ENCODE data around the gene ZDHHC8. TPM values are rescaled to one million over a fixed set of nuclear protein-coding genes. Genes with fewer than 3 reads are reported as not detected.

ZDHHC8 gene
- total RNA-seq, 1 experiment from 2014 or later: 78.4 TPM

- intact Hi-C loops (cut with micrococcal nuclease; ENCODE audit: unreplicated experiment): no loop called here
- Mint-ChIP-seq H3K4me3 (ENCODE audit: low read depth, unreplicated experiment) (no peak overlapping the region), H3K9me3 (ENCODE audit: low read depth, unreplicated experiment) (no peaks in the 10 kb centered on the region), H3K36me3 (ENCODE audit: insufficient read depth, unreplicated experiment) (peaks cover 3% of the 10 kb centered on the region), H3K27ac (ENCODE audit: unreplicated experiment) (no peak overlapping the region), H3K4me1 (ENCODE audit: low read depth, unreplicated experiment) (no peaks in the 10 kb centered on the region), H3K27me3 (ENCODE audit: unreplicated experiment) (peaks cover 85% of the 10 kb centered on the region)
- no TSS peak for BruUV-seq (replicated peaks)
- DNase-seq: no peak
- CTCF ChIA-PET: interaction anchor here (2.4 kb wide), 1 partner anchor 10 kb away, joined by 8 read pairs; no protein-coding TSS in a partner anchor
- TF ChIP-seq, protein P1, sequence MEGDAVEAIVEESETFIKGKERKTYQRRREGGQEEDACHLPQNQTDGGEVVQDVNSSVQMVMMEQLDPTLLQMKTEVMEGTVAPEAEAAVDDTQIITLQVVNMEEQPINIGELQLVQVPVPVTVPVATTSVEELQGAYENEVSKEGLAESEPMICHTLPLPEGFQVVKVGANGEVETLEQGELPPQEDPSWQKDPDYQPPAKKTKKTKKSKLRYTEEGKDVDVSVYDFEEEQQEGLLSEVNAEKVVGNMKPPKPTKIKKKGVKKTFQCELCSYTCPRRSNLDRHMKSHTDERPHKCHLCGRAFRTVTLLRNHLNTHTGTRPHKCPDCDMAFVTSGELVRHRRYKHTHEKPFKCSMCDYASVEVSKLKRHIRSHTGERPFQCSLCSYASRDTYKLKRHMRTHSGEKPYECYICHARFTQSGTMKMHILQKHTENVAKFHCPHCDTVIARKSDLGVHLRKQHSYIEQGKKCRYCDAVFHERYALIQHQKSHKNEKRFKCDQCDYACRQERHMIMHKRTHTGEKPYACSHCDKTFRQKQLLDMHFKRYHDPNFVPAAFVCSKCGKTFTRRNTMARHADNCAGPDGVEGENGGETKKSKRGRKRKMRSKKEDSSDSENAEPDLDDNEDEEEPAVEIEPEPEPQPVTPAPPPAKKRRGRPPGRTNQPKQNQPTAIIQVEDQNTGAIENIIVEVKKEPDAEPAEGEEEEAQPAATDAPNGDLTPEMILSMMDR (IDR thresholded peaks at IDR 0.05; ENCODE audit: unreplicated experiment): no peak
These were observed 49.7 kb downstream of the ZDHHC8 start for GRCh38 chr22:20181194-20181883.

DNA sequence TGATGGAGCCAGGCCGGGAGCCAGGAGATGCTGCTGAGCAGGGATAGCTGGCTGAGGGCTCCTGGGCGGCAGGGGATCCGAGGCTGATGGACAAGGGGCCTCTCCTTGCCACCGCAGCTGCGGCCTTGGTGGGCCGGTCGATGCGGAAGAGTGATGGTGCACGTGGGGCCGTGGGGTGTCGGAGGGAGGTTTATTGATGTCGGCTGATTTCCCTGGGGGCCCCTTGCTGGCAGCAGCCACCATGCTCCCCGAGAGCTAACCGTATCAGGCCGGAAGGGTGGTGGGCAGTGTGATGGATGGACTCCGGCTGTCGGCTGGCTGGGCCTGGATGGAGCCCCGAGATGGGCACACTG is 50.3 kb downstream of the ZDHHC8 start:
- no TSS peak for BruUV-seq (replicated peaks)
- DNase-seq: no peak
- intact Hi-C loops (cut with micrococcal nuclease; ENCODE audit: unreplicated experiment): no loop called here
- no peak overlapping the region for H3K27ac Mint-ChIP-seq (ENCODE audit: unreplicated experiment)
- no peaks in the 10 kb centered on the region for H3K4me1 Mint-ChIP-seq (ENCODE audit: low read depth, unreplicated experiment)
- TF ChIP-seq, protein P1 (IDR thresholded peaks at IDR 0.05; ENCODE audit: unreplicated experiment): no peak
- no peak overlapping the region for H3K4me3 Mint-ChIP-seq (ENCODE audit: low read depth, unreplicated experiment)
- H3K36me3 Mint-ChIP-seq (ENCODE audit: insufficient read depth, unreplicated experiment): peaks cover 3% of the 10 kb centered on the region
- peaks cover 82% of the 10 kb centered on the region for H3K27me3 Mint-ChIP-seq (ENCODE audit: unreplicated experiment)
- no peaks in the 10 kb centered on the region for H3K9me3 Mint-ChIP-seq (ENCODE audit: low read depth, unreplicated experiment)
- CTCF ChIA-PET: interaction anchor here (2.4 kb wide), 1 partner anchor 9 kb away, joined by 8 read pairs; no protein-coding TSS in a partner anchor

GRCh38 chr22:20182365-20182764 is 50.8 kb downstream of the ZDHHC8 start:
- intact Hi-C loops (cut with micrococcal nuclease; ENCODE audit: unreplicated experiment): no loop called here
- peaks cover 77% of the 10 kb centered on the region for H3K27me3 Mint-ChIP-seq (ENCODE audit: unreplicated experiment)
- H3K4me1 Mint-ChIP-seq (ENCODE audit: low read depth, unreplicated experiment): no peaks in the 10 kb centered on the region
- H3K27ac Mint-ChIP-seq (ENCODE audit: unreplicated experiment): no peak overlapping the region
- DNase-seq: no peak
- peaks cover under 1% of the 10 kb centered on the region for H3K36me3 Mint-ChIP-seq (ENCODE audit: insufficient read depth, unreplicated experiment)
- no peaks in the 10 kb centered on the region for H3K9me3 Mint-ChIP-seq (ENCODE audit: low read depth, unreplicated experiment)
- BruUV-seq (replicated peaks): no TSS peak
- H3K4me3 Mint-ChIP-seq (ENCODE audit: low read depth, unreplicated experiment): no peak overlapping the region
- CTCF ChIA-PET: interaction anchor here (2.4 kb wide), 1 partner anchor 9 kb away, joined by 8 read pairs; no protein-coding TSS in a partner anchor
- TF ChIP-seq, protein P1 (IDR thresholded peaks at IDR 0.05; ENCODE audit: unreplicated experiment): no peak

DNA sequence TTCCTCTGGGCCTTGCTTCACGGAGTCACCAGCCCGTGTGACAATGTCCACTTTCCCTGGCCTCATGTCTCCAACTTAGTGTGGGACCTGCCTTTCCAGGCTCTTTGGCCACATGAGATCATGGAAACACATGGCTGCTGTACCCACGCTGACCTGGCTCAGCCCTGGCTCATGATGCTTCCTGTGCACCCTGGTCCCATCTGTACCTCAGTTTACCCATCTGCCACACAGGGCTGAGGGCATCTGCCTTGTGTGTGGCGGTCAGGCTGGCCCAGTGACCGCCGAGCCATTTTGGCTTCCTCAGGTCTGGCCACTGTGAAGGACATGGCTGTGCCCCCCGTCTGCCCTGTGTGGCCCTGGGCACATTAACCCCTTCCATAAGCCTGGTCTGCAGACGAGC is 51.5 kb downstream of the ZDHHC8 start:
- CTCF ChIA-PET: no interaction called here
- Mint-ChIP-seq H3K27ac (ENCODE audit: unreplicated experiment) (no peak overlapping the region), H3K27me3 (ENCODE audit: unreplicated experiment) (peaks cover 70% of the 10 kb centered on the region), H3K36me3 (ENCODE audit: insufficient read depth, unreplicated experiment) (no peaks in the 10 kb centered on the region), H3K4me1 (ENCODE audit: low read depth, unreplicated experiment) (no peaks in the 10 kb centered on the region), H3K4me3 (ENCODE audit: low read depth, unreplicated experiment) (no peak overlapping the region), H3K9me3 (ENCODE audit: low read depth, unreplicated experiment) (no peaks in the 10 kb centered on the region)
- intact Hi-C loops (cut with micrococcal nuclease; ENCODE audit: unreplicated experiment): no loop called here
- no TSS peak for BruUV-seq (replicated peaks)
- DNase-seq: no peak
- TF ChIP-seq, protein P1 (IDR thresholded peaks at IDR 0.05; ENCODE audit: unreplicated experiment): no peak
